Activated CD4-positive, alpha-beta T cell treated with anti-CD3 and anti-CD28 coated beads for 36 hours (primary cell): Measurements from ENCODE around the gene POLR1H. TPM values are rescaled to one million over a fixed set of nuclear protein-coding genes. Genes with fewer than 3 reads are reported as not detected.

Experiments used
- ATAC-seq: fragments of 200-7000 bp; cut with Tn5 transposase; one replicate; pipeline ENCODE4 v1.10.0; 2021; ENCODE audit warnings: mild to moderate bottlenecking, moderate library complexity
- CTCF ChIA-PET: fragments of 350-600 bp; sonication (Branson Sonifier 250); formaldehyde crosslinking; loops from one replicate; lab custom pipeline; 2021; ENCODE audit warnings: antibody characterized with exemption; lab: Charles Lee
- POLR2A ChIA-PET: fragments of 350-600 bp; sonication (Branson Sonifier 250); formaldehyde crosslinking; loops from one replicate; lab custom pipeline; 2021; ENCODE audit warnings: antibody characterized with exemption, inconsistent platforms; lab: Charles Lee
- DNase-seq: peaks from one replicate; pipeline ENCODE4 v3.0.0-alpha.2; 2020
- H3K27ac Mint-ChIP-seq: one replicate; pipeline ENCODE4 v1.8.0; 2021; ENCODE audit warnings: mixed read lengths
- H3K27me3 Mint-ChIP-seq: one replicate; pipeline ENCODE4 v1.8.0; 2021; ENCODE audit warnings: mixed read lengths
- H3K36me3 Mint-ChIP-seq: one replicate; pipeline ENCODE4 v1.8.0; 2021; ENCODE audit warnings: low read depth, mixed read lengths
- H3K4me1 Mint-ChIP-seq: one replicate; pipeline ENCODE4 v1.8.0; 2021; ENCODE audit warnings: mixed read lengths
- H3K4me3 Mint-ChIP-seq: one replicate; pipeline ENCODE4 v1.8.0; 2021; ENCODE audit warnings: mild to moderate bottlenecking, moderate library complexity, mixed read lengths
- H3K9me3 Mint-ChIP-seq: one replicate; pipeline ENCODE4 v1.8.0; 2021; ENCODE audit warnings: low read depth, mixed read lengths
- intact Hi-C, 2 experiments: fragments of 100-400 bp; cut with DNase I in 1 of 2; cut with micrococcal nuclease in 1 of 2; formaldehyde crosslinking; loops; one replicate each; pipeline versions ENCODE4 v1.14.2 to v1.15.1; 2022 to 2024; cut with DNase I, micrococcal nuclease
- total RNA-seq, 2 experiments: library from RNA; stranded (reverse); gene quantifications; one replicate each; pipeline ENCODE4 v1.2.3, GENCODE V29; 2021

The POLR1H gene
- total RNA-seq, 2 experiments from 2014 or later: 38.2 to 65.0 TPM

DNA sequence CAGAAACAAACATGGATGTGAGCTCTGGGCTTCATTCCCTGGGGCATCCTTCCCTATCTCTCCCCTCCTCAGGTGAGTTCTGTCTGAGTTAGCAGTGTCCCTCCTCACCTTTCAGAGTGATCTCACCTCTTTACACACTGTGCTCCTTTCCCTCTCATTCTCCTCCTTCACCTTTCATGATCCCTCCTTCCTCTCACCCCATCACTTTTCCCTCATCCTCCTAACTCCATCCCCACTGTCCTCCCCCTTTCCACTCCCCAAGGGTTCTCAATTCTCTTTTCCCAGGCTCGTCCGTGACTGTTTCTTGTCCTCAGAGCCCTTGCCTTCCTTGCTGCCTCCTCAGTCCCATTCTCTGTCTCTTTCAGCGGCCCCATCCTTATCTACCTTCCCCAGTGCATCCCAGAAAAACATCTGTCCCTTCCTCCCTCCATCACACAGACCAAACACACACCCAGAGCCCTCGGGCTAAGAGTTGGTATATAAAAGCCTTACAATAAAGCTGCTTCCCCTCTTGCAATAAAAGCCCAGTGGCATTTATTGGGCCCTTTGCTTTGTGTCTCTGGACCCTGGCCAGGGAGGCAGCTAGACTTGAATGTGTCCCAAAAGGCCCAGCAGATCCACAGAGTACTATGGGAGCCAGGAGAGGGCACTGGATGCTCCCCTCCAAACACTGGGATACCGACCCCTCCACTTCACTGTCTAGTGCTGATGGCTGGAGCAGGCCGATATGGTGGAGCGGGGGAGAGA is 12.6 kb downstream of the POLR1H start:
- ATAC-seq (no peak), DNase-seq (no peak)
- H3K27me3 Mint-ChIP-seq: peaks cover 38% of the 10 kb centered on the region
- intact Hi-C loops: no loop called here
- no peak overlapping the region for H3K27ac Mint-ChIP-seq
- no peaks in the 10 kb centered on the region for H3K9me3 Mint-ChIP-seq
- ChIA-PET POLR2A (interaction anchor here (0.6 to 1.0 kb wide), 2 partner anchors 13 to 1306 kb away, joined by 3 to 7 read pairs; partner anchors contain the start of gene POLR1H), CTCF (interaction anchor here (0.6 kb wide), 1 partner anchor 16 kb away, joined by 3 read pairs; no protein-coding TSS in a partner anchor)
- H3K36me3 Mint-ChIP-seq: peaks cover 23% of the 10 kb centered on the region
- peak overlapping the region; percentile 54 for H3K4me3 Mint-ChIP-seq
- H3K4me1 Mint-ChIP-seq: peaks cover 42% of the 10 kb centered on the region

GRCh38 chr6:30074331-30075093 is 13.4 kb downstream of the POLR1H start:
- peak overlapping the region; percentile 54 for H3K4me3 Mint-ChIP-seq
- peaks cover 38% of the 10 kb centered on the region for H3K27me3 Mint-ChIP-seq
- CTCF ChIA-PET: interaction anchor here (0.6 to 1.3 kb wide), 5 partner anchors 8 to 59 kb away, joined by 3 to 4 read pairs (median 3); no protein-coding TSS in a partner anchor
- intact Hi-C loops: no loop called here
- ATAC-seq: peak; percentile 18
- H3K36me3 Mint-ChIP-seq: peaks cover 17% of the 10 kb centered on the region
- peaks cover 39% of the 10 kb centered on the region for H3K4me1 Mint-ChIP-seq
- POLR2A ChIA-PET: interaction anchor here (0.5 to 1.0 kb wide), 3 partner anchors 14 to 1305 kb away, joined by 3 to 7 read pairs (median 4); partner anchors contain the start of gene POLR1H
- no peak for DNase-seq
- no peaks in the 10 kb centered on the region for H3K9me3 Mint-ChIP-seq
- H3K27ac Mint-ChIP-seq: no peak overlapping the region

- DNase-seq: peak; percentile 42
- Mint-ChIP-seq H3K9me3 (no peaks in the 10 kb centered on the region), H3K36me3 (peaks cover 10% of the 10 kb centered on the region), H3K27ac (no peak within 1 kb of the TSS), H3K4me1 (peaks cover 39% of the 10 kb centered on the region), H3K27me3 (peaks cover 38% of the 10 kb centered on the region), H3K4me3 (peak within 1 kb of the TSS; percentile 54)
- peak; percentile 24 for ATAC-seq
- ChIA-PET POLR2A (no interaction called here), CTCF (interaction anchor here (0.9 to 1.3 kb wide), 4 partner anchors 9 to 58 kb away, joined by 3 to 4 read pairs (median 4); no protein-coding TSS in a partner anchor)
- intact Hi-C loops: no loop called here
Measured at GRCh38 chr6:30075094-30075789, 14.2 kb downstream of the POLR1H start, which contains the start of gene RNF39. RNF39 (minus strand) TSS chr6:30075769; CDS start chr6:30075585, 184 bp downstream.

- ATAC-seq: no peak
- peak overlapping the region; percentile 45 for H3K4me3 Mint-ChIP-seq
- H3K4me1 Mint-ChIP-seq: peaks cover 34% of the 10 kb centered on the region
- intact Hi-C loops: no loop called here
- H3K36me3 Mint-ChIP-seq: peaks cover 3% of the 10 kb centered on the region
- CTCF ChIA-PET: interaction anchor here (0.6 to 2.7 kb wide), 3 partner anchors 11 to 397 kb away, joined by 4 to 9 read pairs (median 4); no protein-coding TSS in a partner anchor
- H3K27me3 Mint-ChIP-seq: peaks cover 35% of the 10 kb centered on the region
- DNase-seq: peak; percentile 57
- H3K27ac Mint-ChIP-seq: no peak overlapping the region
- H3K9me3 Mint-ChIP-seq: no peaks in the 10 kb centered on the region
- POLR2A ChIA-PET: no interaction called here
Measured at GRCh38 chr6:30075790-30076732, 15.0 kb downstream of the POLR1H start.

- intact Hi-C loops: no loop called here
- Mint-ChIP-seq H3K27me3 (peaks cover 28% of the 10 kb centered on the region), H3K36me3 (no peaks in the 10 kb centered on the region), H3K9me3 (no peaks in the 10 kb centered on the region), H3K4me1 (peaks cover 30% of the 10 kb centered on the region), H3K4me3 (no peak overlapping the region), H3K27ac (no peak overlapping the region)
- POLR2A ChIA-PET: no interaction called here
- ATAC-seq: no peak
- CTCF ChIA-PET: interaction anchor here (0.5 to 2.7 kb wide), 5 partner anchors 10 to 281 kb away, joined by 3 to 9 read pairs (median 3); partner anchors contain the start of gene TRIM26
- DNase-seq: no peak
Measured at GRCh38 chr6:30077218-30077617, 16.2 kb downstream of the POLR1H start.

GRCh38 chr6:30087876-30088275 is 26.8 kb downstream of the POLR1H start:
- ATAC-seq (no peak), DNase-seq (no peak)
- no peaks in the 10 kb centered on the region for H3K4me1 Mint-ChIP-seq
- no peaks in the 10 kb centered on the region for H3K36me3 Mint-ChIP-seq
- POLR2A ChIA-PET: no interaction called here
- intact Hi-C loops: no loop called here
- no peak overlapping the region for H3K4me3 Mint-ChIP-seq
- no peak overlapping the region for H3K27ac Mint-ChIP-seq
- H3K27me3 Mint-ChIP-seq: peaks cover 36% of the 10 kb centered on the region
- CTCF ChIA-PET: interaction anchor here (0.6 to 2.1 kb wide), 7 partner anchors 8 to 320 kb away, joined by 3 to 9 read pairs (median 3); no protein-coding TSS in a partner anchor
- H3K9me3 Mint-ChIP-seq: no peaks in the 10 kb centered on the region

DNA sequence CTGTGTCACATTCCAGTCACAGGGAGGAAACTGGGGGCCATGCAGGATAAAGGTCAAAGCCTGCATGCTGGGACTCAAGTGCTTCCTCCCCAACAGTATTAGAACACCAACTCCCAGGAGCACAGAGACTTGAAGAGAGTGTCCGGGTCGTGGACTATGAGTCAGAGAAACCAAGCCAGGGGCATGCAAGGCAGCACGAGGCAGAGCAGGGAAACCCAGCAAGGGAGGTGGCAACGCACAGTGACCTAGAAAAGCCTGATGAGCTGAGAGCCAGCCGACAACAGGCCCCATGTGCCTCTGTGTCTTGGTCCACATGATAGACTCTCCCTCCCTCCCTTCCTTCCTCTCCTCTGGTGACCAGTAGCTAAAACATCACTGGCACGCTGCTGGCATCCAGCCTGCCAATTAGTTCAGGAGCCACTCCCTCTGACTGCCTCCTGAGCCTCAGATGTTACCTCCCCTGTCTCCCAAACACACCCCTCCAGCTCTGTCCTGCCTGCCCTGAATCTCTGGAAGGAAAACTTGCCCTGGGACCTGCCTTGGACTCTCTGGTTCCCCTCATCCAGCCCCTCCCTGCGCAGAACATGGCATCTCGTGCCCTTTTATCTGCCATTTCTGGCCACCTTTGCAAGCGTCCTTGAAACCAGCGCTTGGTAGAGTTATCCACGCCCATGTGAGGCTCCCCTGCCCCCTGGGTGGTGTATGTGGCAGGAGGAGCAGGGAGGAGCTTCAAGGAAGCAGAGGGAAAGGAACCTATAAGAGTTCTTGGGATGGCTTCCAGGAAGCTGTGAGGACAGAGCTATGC is 30.7 kb downstream of the POLR1H start:
- Mint-ChIP-seq H3K27me3 (peaks cover 50% of the 10 kb centered on the region), H3K36me3 (no peaks in the 10 kb centered on the region), H3K4me1 (no peaks in the 10 kb centered on the region), H3K9me3 (no peaks in the 10 kb centered on the region), H3K4me3 (no peak overlapping the region), H3K27ac (no peak overlapping the region)
- POLR2A ChIA-PET: no interaction called here
- ATAC-seq (no peak), DNase-seq (no peak)
- intact Hi-C loops: no loop called here
- CTCF ChIA-PET: interaction anchor here (0.8 to 2.6 kb wide), 2 partner anchors 13 to 39 kb away, joined by 4 to 9 read pairs; no protein-coding TSS in a partner anchor

DNA sequence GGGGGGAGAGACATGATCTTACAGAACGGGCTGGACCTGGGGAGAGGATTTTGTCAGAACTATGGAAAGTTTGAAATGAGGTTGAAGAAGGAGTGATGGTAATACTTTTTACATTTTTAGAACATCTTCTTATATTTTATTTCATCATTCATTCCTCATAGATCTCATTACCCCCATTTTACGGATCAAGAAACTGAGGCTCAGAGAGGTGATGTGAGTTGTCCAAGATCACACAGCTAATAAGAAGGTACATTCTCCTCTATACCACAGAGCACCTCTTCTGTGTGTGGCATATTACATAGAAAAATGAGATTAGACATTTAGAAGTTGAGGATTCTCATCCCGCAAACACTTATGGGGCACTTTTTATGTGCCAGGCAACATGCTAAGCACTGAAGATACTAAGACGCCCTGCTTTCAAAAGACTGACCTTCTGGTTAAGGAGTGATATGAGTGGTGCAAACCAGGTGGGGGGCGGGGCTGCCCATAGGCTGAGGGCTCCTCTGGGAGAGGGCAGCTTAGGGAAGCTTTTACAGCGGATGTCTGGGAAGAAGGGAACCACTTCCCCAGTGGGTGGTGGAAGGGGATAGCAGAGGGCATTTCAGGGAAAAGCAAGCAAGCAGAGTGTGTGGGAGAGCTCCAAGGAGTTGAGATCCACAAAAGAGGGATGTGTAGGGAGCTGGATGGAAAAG is 31.9 kb downstream of the POLR1H start:
- POLR2A ChIA-PET: no interaction called here
- CTCF ChIA-PET: interaction anchor here (1.1 to 2.3 kb wide), 3 partner anchors 10 to 57 kb away, joined by 3 to 8 read pairs (median 3); no protein-coding TSS in a partner anchor
- intact Hi-C loops: no loop called here
- ATAC-seq (no peak), DNase-seq (no peak)
- Mint-ChIP-seq H3K27me3 (peaks cover 53% of the 10 kb centered on the region), H3K4me1 (peaks cover 7% of the 10 kb centered on the region), H3K4me3 (no peak overlapping the region), H3K27ac (no peak overlapping the region), H3K9me3 (no peaks in the 10 kb centered on the region), H3K36me3 (no peaks in the 10 kb centered on the region)

GRCh38 chr6:30093951-30094661 is 33.0 kb downstream of the POLR1H start:
- no peaks in the 10 kb centered on the region for H3K36me3 Mint-ChIP-seq
- ChIA-PET POLR2A (no interaction called here), CTCF (interaction anchor here (0.8 to 2.3 kb wide), 4 partner anchors 9 to 58 kb away, joined by 3 to 8 read pairs (median 4); no protein-coding TSS in a partner anchor)
- intact Hi-C loops: no loop called here
- H3K4me3 Mint-ChIP-seq: no peak overlapping the region
- no peaks in the 10 kb centered on the region for H3K9me3 Mint-ChIP-seq
- peaks cover 60% of the 10 kb centered on the region for H3K27me3 Mint-ChIP-seq
- no peak overlapping the region for H3K27ac Mint-ChIP-seq
- ATAC-seq (no peak), DNase-seq (no peak)
- H3K4me1 Mint-ChIP-seq: peaks cover 13% of the 10 kb centered on the region
